ENCODE data around the gene LY6G6F.

- TF ChIP-seq CTCF (IDR thresholded peaks at IDR 0.05; ENCODE audit: low read length): no peak
- TF ChIP-seq EZH2 (IDR thresholded peaks at IDR 0.05; ENCODE audit: borderline replicate concordance, low read length): no peak
Measured at GRCh38 chr6:31659649-31660380, 46.9 kb upstream of the LY6G6F start.

Data from OCI-LY1 (cell line).